SK-N-SH (cell line): ENCODE data around the gene GARNL3. TPM values are rescaled to one million over a fixed set of nuclear protein-coding genes. Genes with fewer than 3 reads are reported as not detected.

Experiments
- CTCF ChIA-PET: fragments of 300-600, 350-600 bp; formaldehyde crosslinking; extraction: SDS; loops from one replicate; lab custom pipeline; 2021; lab: Yijun Ruan, JAX
- POLR2A ChIA-PET: fragments of 350-600 bp; sonication (Branson Sonifier 250); formaldehyde crosslinking; extraction: SDS; loops from one replicate; lab custom pipeline; 2020; ENCODE audit warnings: antibody characterized with exemption, inconsistent platforms; lab: Yijun Ruan, JAX
- DNase-seq: peaks from one replicate; pipeline ENCODE4 v3.0.0; 2012
- H2AFZ ChIP-seq: fragments of 200-600 bp; sonication (generic); 2 replicates; pipeline ENCODE4 v1.8.1; 2016; ENCODE audit warnings: antibody characterized with exemption, mild to moderate bottlenecking, low read depth
- H3F3A ChIP-seq: fragments of 200-600 bp; sonication (generic); replicated peaks from 2 replicates; pipeline ENCODE3; 2016; ENCODE audit warnings: antibody characterized with exemption, mild to moderate bottlenecking; ENCODE audit not compliant: insufficient read depth
- H3K27ac ChIP-seq, 2 experiments: fragments of 200-500 bp in 1 of 2; fragments of 200-600 bp in 1 of 2; sonication (Bioruptor generic) in 1 of 2; sonication (generic), shearing (Covaris generic) in 1 of 2; 2 replicates each; pipeline versions ENCODE4 v1.5.1 to v1.6.1; 2014 to 2016; ENCODE audit warnings: low read depth in 2 of 2, inconsistent platforms in 1 of 2, low read length in 1 of 2, mild to moderate bottlenecking in 1 of 2, mixed read lengths in 1 of 2
- H3K27me3 ChIP-seq: fragments of 200-600 bp; sonication (generic), shearing (Covaris generic); 2 replicates; pipeline ENCODE4 v1.6.1; 2016; ENCODE audit warnings: mixed run types; ENCODE audit not compliant: insufficient read depth
- H3K36me3 ChIP-seq, 2 experiments: fragments of 200-500 bp in 1 of 2; fragments of 200-600 bp in 1 of 2; sonication (Bioruptor generic) in 1 of 2; sonication (generic) in 1 of 2; replicated peaks in 1 of 2; 2 replicates each; pipeline versions ENCODE3 to v1.5.1; 2014 to 2016; ENCODE audit warnings: low read length in 1 of 2, mild to moderate bottlenecking in 1 of 2; ENCODE audit not compliant: insufficient read depth in 2 of 2, control insufficient read depth in 1 of 2
- H3K4me1 ChIP-seq, 2 experiments: fragments of 200-500 bp in 1 of 2; fragments of 200-600 bp in 1 of 2; sonication (Bioruptor generic) in 1 of 2; sonication (generic), shearing (Covaris generic) in 1 of 2; 2 replicates each; pipeline versions ENCODE4 v1.5.1 to v1.6.1; 2014 to 2016; ENCODE audit warnings: low read depth in 1 of 2, low read length in 1 of 2, mixed run types in 1 of 2; ENCODE audit not compliant: insufficient read depth in 2 of 2, control insufficient read depth in 1 of 2
- H3K4me2 ChIP-seq: fragments of 200-600 bp; sonication (generic), shearing (Covaris generic); 2 replicates; pipeline ENCODE4 v1.6.1; 2017; ENCODE audit warnings: mixed run types
- H3K4me3 ChIP-seq, 2 experiments: fragments of 200-500 bp in 1 of 2; fragments of 200-600 bp in 1 of 2; sonication (Bioruptor generic) in 1 of 2; sonication (generic), shearing (Covaris generic) in 1 of 2; 2 replicates each; pipeline versions ENCODE4 v1.5.1 to v1.8.1; 2014 to 2016; ENCODE audit warnings: low read depth in 2 of 2, inconsistent platforms in 1 of 2, low read length in 1 of 2, mild to moderate bottlenecking in 1 of 2, mixed read lengths in 1 of 2, moderate library complexity in 1 of 2
- H3K79me2 ChIP-seq: fragments of 200-600 bp; sonication (generic); 2 replicates; pipeline ENCODE4 v1.8.1; 2017; ENCODE audit warnings: mild to moderate bottlenecking; ENCODE audit not compliant: insufficient read depth
- H3K9ac ChIP-seq: fragments of 200-600 bp; sonication (generic); 2 replicates; pipeline ENCODE4 v1.6.1; 2017; ENCODE audit warnings: mixed run types
- H3K9me2 ChIP-seq: fragments of 200-600 bp; sonication (generic); 2 replicates; pipeline ENCODE4 v1.6.1; 2017; ENCODE audit warnings: mixed run types
- H3K9me3 ChIP-seq: fragments of 200-600 bp; sonication (generic); 2 replicates; pipeline ENCODE4 v1.6.1; 2017; ENCODE audit warnings: mixed run types, mild to moderate bottlenecking, moderate library complexity
- H4K20me1 ChIP-seq: fragments of 200-600 bp; sonication (generic); 2 replicates; pipeline ENCODE4 v1.6.1; 2017; ENCODE audit warnings: mild to moderate bottlenecking, mixed run types; ENCODE audit not compliant: insufficient read depth
- CTCF ChIP-seq: fragments of 200-600 bp; sonication (generic); IDR thresholded peaks from 2 replicates; pipeline ENCODE4 v1.6.1; 2017; ENCODE audit warnings: antibody characterized with exemption, mild to moderate bottlenecking, moderate library complexity
- EP300 ChIP-seq, 2 experiments: IDR thresholded peaks; 2 replicates each; pipeline versions ENCODE4 v1.4.0 to v1.6.1; 2012; ENCODE audit warnings: borderline replicate concordance in 1 of 2, low read depth in 1 of 2, low read length in 1 of 2
- EZH2phosphoT487 ChIP-seq: fragments of 200-600 bp; sonication (generic); IDR thresholded peaks from 2 replicates; pipeline ENCODE4 v1.6.1; 2017; ENCODE audit warnings: low read depth, mixed run types, mild to moderate bottlenecking, antibody characterized with exemption, moderate library complexity, borderline replicate concordance
- FOSL2 ChIP-seq: IDR thresholded peaks from 2 replicates; pipeline ENCODE4 v1.4.0; 2012; ENCODE audit warnings: low read depth, mild to moderate bottlenecking, moderate library complexity, borderline replicate concordance
- FOXM1 ChIP-seq: IDR thresholded peaks from 2 replicates; pipeline ENCODE4 v1.4.0; 2012; ENCODE audit warnings: low read depth, mild to moderate bottlenecking
- GABPA ChIP-seq: IDR thresholded peaks from 2 replicates; pipeline ENCODE4 v1.4.0; 2012; ENCODE audit warnings: low read depth, mild to moderate bottlenecking
- PBX3 ChIP-seq: IDR thresholded peaks from 2 replicates; pipeline ENCODE4; 2012
- RAD21 ChIP-seq: IDR thresholded peaks from 2 replicates; pipeline ENCODE4 v1.6.1; 2012; ENCODE audit warnings: mild to moderate bottlenecking, low read length
- RCOR1 ChIP-seq: fragments of 150-350 bp; IDR thresholded peaks from 2 replicates; pipeline ENCODE4 v1.6.1; 2017; ENCODE audit warnings: antibody characterized with exemption, low read length
- REST ChIP-seq: IDR thresholded peaks from 2 replicates; pipeline ENCODE4 v1.6.1; 2012; ENCODE audit warnings: mild to moderate bottlenecking, low read depth, low read length, moderate library complexity
- RXRA ChIP-seq: IDR thresholded peaks from 2 replicates; pipeline ENCODE4 v1.4.0; 2012; ENCODE audit warnings: low read depth, mild to moderate bottlenecking, borderline replicate concordance
- SIN3A ChIP-seq: IDR thresholded peaks from 2 replicates; pipeline ENCODE4 v1.6.1; 2012; ENCODE audit warnings: low read depth, mild to moderate bottlenecking, low read length, moderate library complexity, borderline replicate concordance
- SMC3 ChIP-seq: IDR thresholded peaks from 2 replicates; pipeline ENCODE4 v1.6.1; 2012; ENCODE audit warnings: low read depth, low read length, improper control_type of control experiment
- TCF12 ChIP-seq: IDR thresholded peaks from 2 replicates; pipeline ENCODE4 v1.4.0; 2012
- ZBTB33 ChIP-seq: IDR thresholded peaks from 2 replicates; pipeline ENCODE4 v1.4.0; 2012; ENCODE audit warnings: low read depth, borderline replicate concordance
- WGBS: methylation state at CpG from one replicate; pipeline ENCODE4 v1.1.6; 2017; ENCODE audit warnings: low lambda C conversion rate; 5-methylcytosine and 5-hydroxymethylcytosine counted together
- polyA plus RNA-seq, 3 experiments: library from polyadenylated mRNA; depleted of rRNA; stranded (reverse); fragments of >200 nt; gene quantifications; 2 replicates each; pipeline ENCODE4 v1.2.3, GENCODE V29; 2012

Gene GARNL3
- polyA plus RNA-seq, 1 of the 3 experiments (the other 2 are of a cell fraction), result 9.1 TPM

- peaks cover 0 to 5% of the 10 kb centered on the region in 2 experiments; a peak in 1 of 4 replicates for H3K4me1 ChIP-seq
- no peak overlapping the region for H3K9ac ChIP-seq
- POLR2A ChIA-PET, result interaction anchor here (0.5 to 0.6 kb wide), 2 partner anchors 115 to 243 kb away, joined by 3 to 4 read pairs; no protein-coding TSS in a partner anchor
- DNase-seq, result no peak
- no peak for TF ChIP-seq RXRA
- no peak for TF ChIP-seq FOXM1
- TF ChIP-seq GABPA, result no peak
- no peak for TF ChIP-seq RCOR1
- TF ChIP-seq PBX3, result no peak
- no peak for TF ChIP-seq ZBTB33
- TF ChIP-seq EP300 (IDR thresholded peaks at IDR 0.05; ENCODE audit: borderline replicate concordance in 1 of 2, low read depth in 1 of 2, low read length in 1 of 2), result no peak
- TF ChIP-seq SIN3A, result no peak
- TF ChIP-seq TCF12, result no peak
- no peak for TF ChIP-seq FOSL2
- TF ChIP-seq RAD21, result no peak
- CTCF ChIA-PET, result interaction anchor here (0.9 to 1.9 kb wide), 10 partner anchors 13 to 407 kb away, joined by 3 to 7 read pairs (median 3); no protein-coding TSS in a partner anchor
- no peaks in the 10 kb centered on the region for H4K20me1 ChIP-seq
- H3K79me2 ChIP-seq, result no peaks in the 10 kb centered on the region
- H3K4me3 ChIP-seq, result no peak overlapping the region
- no peaks in the 10 kb centered on the region for H3F3A ChIP-seq
- H2AFZ ChIP-seq, result no peak overlapping the region
- peaks cover 0 to 17% of the 10 kb centered on the region in 2 experiments for H3K36me3 ChIP-seq
- no peak overlapping the region for H3K27ac ChIP-seq
- H3K9me2 ChIP-seq, result no peaks in the 10 kb centered on the region
- no peaks in the 10 kb centered on the region for H3K27me3 ChIP-seq
- 33% methylated on average over 1 of the region's 3 CpGs for WGBS
- no peaks in the 10 kb centered on the region for H3K9me3 ChIP-seq
- no peak overlapping the region for H3K4me2 ChIP-seq
Measured at GRCh38 chr9:127345566-127345965, 81.0 kb downstream of the GARNL3 start.

GRCh38 chr9:127346584-127346983 lies 82.0 kb downstream of the GARNL3 start:
- Histone ChIP-seq H3K27ac (peak overlapping the region in 1 of 2 experiments; percentile 25; a peak in 1 of 4 replicates), H2AFZ (no peak overlapping the region), H4K20me1 (no peaks in the 10 kb centered on the region), H3K9me3 (no peaks in the 10 kb centered on the region), H3K27me3 (no peaks in the 10 kb centered on the region), H3K4me2 (no peak overlapping the region), H3K9ac (no peak overlapping the region)
- POLR2A ChIA-PET, result no interaction called here
- peak; percentile 32 for TF ChIP-seq CTCF
- peak; percentile 45 for TF ChIP-seq SMC3
- peak; percentile 51 for TF ChIP-seq RAD21
- TF ChIP-seq GABPA, result no peak
- TF ChIP-seq EP300 (IDR thresholded peaks at IDR 0.05; ENCODE audit: borderline replicate concordance in 1 of 2, low read depth in 1 of 2, low read length in 1 of 2), result no peak
- no peak for TF ChIP-seq EZH2phosphoT487
- no peak for TF ChIP-seq REST
- TF ChIP-seq, all 33 proteins: peak for 3
- no peaks in the 10 kb centered on the region for H3F3A ChIP-seq
- H3K79me2 ChIP-seq, result no peaks in the 10 kb centered on the region
- WGBS, result 90% methylated on average over 6 of the region's 6 CpGs
- H3K4me1 ChIP-seq, result peaks cover 0 to 5% of the 10 kb centered on the region in 2 experiments; a peak in 2 of 4 replicates
- H3K4me3 ChIP-seq, result no peak overlapping the region
- H3K9me2 ChIP-seq, result no peaks in the 10 kb centered on the region
- peak; percentile 39 for DNase-seq
- peaks cover 0 to 17% of the 10 kb centered on the region in 2 experiments for H3K36me3 ChIP-seq
- CTCF ChIA-PET, result interaction anchor here (0.5 to 2.6 kb wide), 15 partner anchors 13 to 136 kb away, joined by 3 to 14 read pairs (median 3); no protein-coding TSS in a partner anchor
